Keratinocyte (primary cell): ENCODE measurements around the gene GNG4. TPM values are rescaled to one million over a fixed set of nuclear protein-coding genes. Genes with fewer than 3 reads are reported as not detected.

ENCODE experiments used
- DNase-seq: peaks from one replicate; pipeline ENCODE4 v3.0.0-alpha.2; 2011; ENCODE audit warnings: low read depth, missing footprints, low spot score
- FAIRE-seq: peaks from 2 replicates; lab custom pipeline; 2011; peaks lifted over from hg19 to GRCh38; lab: Jason Lieb, UNC
- H2AFZ ChIP-seq: 2 replicates; pipeline ENCODE4 v1.6.0; 2012; ENCODE audit warnings: low read length, control low read depth, inconsistent platforms; ENCODE audit not compliant: control insufficient read depth
- H3K27ac ChIP-seq: 2 replicates; pipeline ENCODE4 v1.5.1; 2011; ENCODE audit warnings: low read length; ENCODE audit not compliant: control insufficient read depth, insufficient read depth
- H3K27me3 ChIP-seq: 3 replicates; pipeline ENCODE4 v1.6.0; 2011; ENCODE audit warnings: low read length; ENCODE audit not compliant: control insufficient read depth, insufficient read depth; ENCODE audit errors: extremely low read depth
- H3K36me3 ChIP-seq, 2 experiments: 2 replicates in 1 of 2; 3 replicates in 1 of 2; pipeline ENCODE4 v1.5.1; 2011; ENCODE audit warnings: low read length in 2 of 2, mild to moderate bottlenecking in 1 of 2; ENCODE audit not compliant: control insufficient read depth in 2 of 2, insufficient read depth in 2 of 2; ENCODE audit errors: extremely low read depth in 1 of 2
- H3K4me1 ChIP-seq: 3 replicates; pipeline ENCODE4 v1.5.1; 2011; ENCODE audit warnings: low read length; ENCODE audit not compliant: control insufficient read depth, insufficient read depth; ENCODE audit errors: extremely low read depth
- H3K4me2 ChIP-seq: 3 replicates; pipeline ENCODE4 v1.6.0; 2011; ENCODE audit warnings: low read depth, low read length; ENCODE audit not compliant: control insufficient read depth, insufficient read depth; ENCODE audit errors: extremely low read depth
- H3K4me3 ChIP-seq, 3 experiments: fragments of 200-600 bp in 1 of 3; sonication (generic) in 1 of 3; 2 replicates in 2 of 3; 3 replicates in 1 of 3; pipeline ENCODE4 v1.5.1; 2011 to 2016; ENCODE audit warnings: low read length in 3 of 3, mild to moderate bottlenecking in 3 of 3, control low read depth in 2 of 3, inconsistent platforms in 1 of 3, low read depth in 1 of 3, mixed read lengths in 1 of 3, mixed run types in 1 of 3, moderate library complexity in 1 of 3; ENCODE audit not compliant: control insufficient read depth in 2 of 3, insufficient read depth in 2 of 3; ENCODE audit errors: extremely low read depth in 1 of 3
- H3K79me2 ChIP-seq: 2 replicates; pipeline ENCODE4 v1.6.0; 2012; ENCODE audit warnings: low read length; ENCODE audit not compliant: control insufficient read depth, insufficient read depth
- H3K9ac ChIP-seq: 3 replicates; pipeline ENCODE4 v1.6.0; 2011; ENCODE audit warnings: low read length; ENCODE audit not compliant: control insufficient read depth, insufficient read depth; ENCODE audit errors: extremely low read depth
- H3K9me1 ChIP-seq: 3 replicates; pipeline ENCODE4 v1.6.0; 2011; ENCODE audit warnings: low read length; ENCODE audit not compliant: control insufficient read depth, insufficient read depth; ENCODE audit errors: extremely low read depth
- H3K9me3 ChIP-seq: 2 replicates; pipeline ENCODE4 v1.5.1; 2012; ENCODE audit warnings: low read depth, low read length; ENCODE audit not compliant: control insufficient read depth
- H4K20me1 ChIP-seq: 3 replicates; pipeline ENCODE4 v1.6.0; 2011; ENCODE audit warnings: low read length; ENCODE audit not compliant: control insufficient read depth, insufficient read depth; ENCODE audit errors: extremely low read depth
- EZH2 ChIP-seq: IDR thresholded peaks from one replicate; pipeline ENCODE4 v1.6.1; 2012; ENCODE audit warnings: inconsistent platforms, mild to moderate bottlenecking, low read length, moderate library complexity
- dilution Hi-C: fragments of 300-500 bp; cut with MboI; formaldehyde crosslinking; loops from one replicate; pipeline ENCODE4 v1.7.0; 2020; ENCODE audit warnings: low sequenced_read_pairs; ENCODE audit not compliant: extremely low pct_ligation_motif_present
- polyA plus RNA-seq, 5 experiments: library from polyadenylated mRNA; depleted of rRNA in 3 of 5; stranded (reverse) in 3 of 5; stranded (forward) in 1 of 5; unstranded in 1 of 5; fragments of >200 nt; gene quantifications; 1 replicate in 1 of 5; 2 replicates in 3 of 5; 3 replicates in 1 of 5; pipeline versions ENCODE4 v1.2.1 to v1.2.3, GENCODE V29; 2011 to 2012; ENCODE audit warnings: missing spikeins in 2 of 5, low read depth in 1 of 5, low replicate concordance in 1 of 5
- TF ChIP-seq, protein P1 (sequence below), 3 experiments: IDR thresholded peaks in 1 of 3; conservative IDR thresholded peaks in 1 of 3; optimal IDR thresholded peaks in 1 of 3; 2 replicates in 2 of 3; 3 replicates in 1 of 3; pipeline versions ENCODE3 to v1.5.1; 2011; ENCODE audit warnings: low read length in 3 of 3, mild to moderate bottlenecking in 3 of 3, moderate library complexity in 2 of 3, control low read depth in 1 of 3, inconsistent platforms in 1 of 3; ENCODE audit not compliant: insufficient read depth in 2 of 3; ENCODE audit errors: extremely low read depth in 1 of 3

GNG4 gene
- polyA plus RNA-seq, 1 donor (not counting 4 experiments of a cell fraction or from before 2014, with no cell fraction given) = 0.07 TPM

DNA sequence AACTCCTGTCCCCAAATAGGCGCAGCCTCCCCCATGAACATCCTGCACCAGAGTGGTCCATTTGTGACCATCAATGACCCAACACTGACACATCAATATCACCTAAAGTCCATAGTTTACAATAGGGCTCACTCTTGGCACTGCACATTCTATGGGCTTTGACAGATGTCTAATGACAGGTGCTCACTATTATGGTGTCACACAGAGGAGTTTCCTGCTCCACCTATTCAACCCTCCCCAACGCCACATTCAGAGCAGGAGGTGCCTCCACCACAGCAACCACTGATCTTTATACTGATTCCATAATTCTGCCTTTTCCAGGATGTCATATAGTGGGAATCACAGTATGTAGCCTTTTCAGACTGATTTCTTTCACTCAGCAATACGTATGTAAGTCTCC, 24.2 kb downstream of the GNG4 start:
- no peak overlapping the region for H3K4me3 ChIP-seq
- no peak overlapping the region for H3K9ac ChIP-seq
- dilution Hi-C loops = no loop called here
- H3K9me3 ChIP-seq = no peaks in the 10 kb centered on the region
- H3K4me2 ChIP-seq = no peak overlapping the region
- DNase-seq = no peak
- peaks cover 3% of the 10 kb centered on the region for H3K27me3 ChIP-seq
- H3K27ac ChIP-seq = no peak overlapping the region
- H4K20me1 ChIP-seq = no peaks in the 10 kb centered on the region
- FAIRE-seq = no peak
- H3K9me1 ChIP-seq = no peaks in the 10 kb centered on the region
- no peak overlapping the region for H2AFZ ChIP-seq
- no peaks in the 10 kb centered on the region for H3K4me1 ChIP-seq
- H3K36me3 ChIP-seq = no peaks in the 10 kb centered on the region
- H3K79me2 ChIP-seq = no peaks in the 10 kb centered on the region
- TF ChIP-seq, protein P1, sequence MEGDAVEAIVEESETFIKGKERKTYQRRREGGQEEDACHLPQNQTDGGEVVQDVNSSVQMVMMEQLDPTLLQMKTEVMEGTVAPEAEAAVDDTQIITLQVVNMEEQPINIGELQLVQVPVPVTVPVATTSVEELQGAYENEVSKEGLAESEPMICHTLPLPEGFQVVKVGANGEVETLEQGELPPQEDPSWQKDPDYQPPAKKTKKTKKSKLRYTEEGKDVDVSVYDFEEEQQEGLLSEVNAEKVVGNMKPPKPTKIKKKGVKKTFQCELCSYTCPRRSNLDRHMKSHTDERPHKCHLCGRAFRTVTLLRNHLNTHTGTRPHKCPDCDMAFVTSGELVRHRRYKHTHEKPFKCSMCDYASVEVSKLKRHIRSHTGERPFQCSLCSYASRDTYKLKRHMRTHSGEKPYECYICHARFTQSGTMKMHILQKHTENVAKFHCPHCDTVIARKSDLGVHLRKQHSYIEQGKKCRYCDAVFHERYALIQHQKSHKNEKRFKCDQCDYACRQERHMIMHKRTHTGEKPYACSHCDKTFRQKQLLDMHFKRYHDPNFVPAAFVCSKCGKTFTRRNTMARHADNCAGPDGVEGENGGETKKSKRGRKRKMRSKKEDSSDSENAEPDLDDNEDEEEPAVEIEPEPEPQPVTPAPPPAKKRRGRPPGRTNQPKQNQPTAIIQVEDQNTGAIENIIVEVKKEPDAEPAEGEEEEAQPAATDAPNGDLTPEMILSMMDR (optimal IDR thresholded peaks at IDR 0.05 in 1 of 3, IDR thresholded peaks at IDR 0.05 in 1 of 3, conservative IDR thresholded peaks at IDR 0.05 in 1 of 3; ENCODE audit: extremely low read depth in 1 of 3, insufficient read depth in 2 of 3, low read length in 3 of 3) = no peak
- no peak for TF ChIP-seq EZH2

DNA sequence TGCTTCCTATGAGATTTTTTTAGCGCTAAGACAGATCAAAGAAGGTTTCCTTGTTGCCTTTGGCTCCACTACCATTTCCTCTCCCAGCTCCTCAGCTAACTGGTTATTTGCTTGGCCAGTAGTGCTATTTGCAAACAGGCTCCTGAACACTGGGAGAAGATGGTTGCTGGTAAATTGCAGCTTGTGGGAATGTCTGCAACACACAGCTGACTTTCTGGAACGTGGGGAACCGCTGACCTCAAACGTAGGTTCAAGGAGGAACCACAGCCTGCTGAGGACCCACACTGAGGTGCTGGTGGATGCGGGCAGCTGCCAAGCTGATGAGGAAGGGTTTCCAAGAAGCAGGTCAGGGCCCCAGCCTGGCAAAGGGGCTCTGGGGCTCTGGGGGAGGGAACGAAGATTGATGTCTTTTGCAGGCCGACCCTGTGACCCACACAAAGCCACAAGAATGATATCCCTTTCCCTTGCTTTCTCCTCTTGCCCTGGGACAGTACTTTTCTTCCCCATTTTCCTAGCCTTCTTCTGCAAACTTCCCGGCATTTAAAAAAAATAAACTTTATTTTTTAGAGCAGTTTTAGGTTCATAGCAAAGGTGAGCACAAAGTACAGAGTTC, 24.8 kb downstream of the GNG4 start:
- Histone ChIP-seq H3K9me1 (no peaks in the 10 kb centered on the region), H4K20me1 (no peaks in the 10 kb centered on the region), H3K27me3 (peaks cover 3% of the 10 kb centered on the region), H3K4me1 (no peaks in the 10 kb centered on the region), H2AFZ (no peak overlapping the region), H3K9ac (no peak overlapping the region), H3K36me3 (no peaks in the 10 kb centered on the region), H3K9me3 (no peaks in the 10 kb centered on the region), H3K4me3 (no peak overlapping the region), H3K4me2 (no peak overlapping the region), H3K79me2 (no peaks in the 10 kb centered on the region), H3K27ac (no peak overlapping the region)
- no peak for TF ChIP-seq EZH2
- TF ChIP-seq, protein P1 (optimal IDR thresholded peaks at IDR 0.05 in 1 of 3, IDR thresholded peaks at IDR 0.05 in 1 of 3, conservative IDR thresholded peaks at IDR 0.05 in 1 of 3; ENCODE audit: extremely low read depth in 1 of 3, insufficient read depth in 2 of 3, low read length in 3 of 3) = no peak
- dilution Hi-C loops = no loop called here
- FAIRE-seq (no peak), DNase-seq (no peak)
